Activated CD4-positive, alpha-beta T cell treated with anti-CD3 and anti-CD28 coated beads, Interleukin-2, amount 50 U/mL, for 16 hours (primary cell): ENCODE results near the gene CPZ.
A peak's percentile ranks its signal among the peaks of the same experiment; 100 is the strongest.

Experiments
- DNase-seq: peaks from one replicate; pipeline ENCODE4 v3.0.0-alpha.2; 2020

CPZ gene

GRCh38 chr4:8581094-8581861 is 11.3 kb upstream of the CPZ start:
- no peak for DNase-seq

GRCh38 chr4:8582016-8582415 is 10.5 kb upstream of the CPZ start:
- DNase-seq, result no peak

- no peak for DNase-seq
Measured at GRCh38 chr4:8582436-8582835, 10.1 kb upstream of the CPZ start.

GRCh38 chr4:8582941-8583654 is 9.5 kb upstream of the CPZ start:
- no peak for DNase-seq

- no peak for DNase-seq
Measured at GRCh38 chr4:8583655-8584025, 8.9 kb upstream of the CPZ start.

- DNase-seq, result no peak
Measured at GRCh38 chr4:8585186-8585585, 7.4 kb upstream of the CPZ start.

- no peak for DNase-seq
Measured at GRCh38 chr4:8585721-8586212, 6.8 kb upstream of the CPZ start.

- no peak for DNase-seq
Measured at GRCh38 chr4:8586246-8586645, 6.3 kb upstream of the CPZ start.

- no peak for DNase-seq
Measured at GRCh38 chr4:8586671-8587468, 5.7 kb upstream of the CPZ start.

GRCh38 chr4:8587469-8588195 is 4.9 kb upstream of the CPZ start:
- DNase-seq, result no peak

- no peak for DNase-seq
Measured at GRCh38 chr4:8588196-8588470, 4.4 kb upstream of the CPZ start.

- no peak for DNase-seq
Measured at GRCh38 chr4:8589336-8589735, 3.2 kb upstream of the CPZ start.

GRCh38 chr4:8589823-8590545 is 2.6 kb upstream of the CPZ start:
- no peak for DNase-seq

- no peak for DNase-seq
Measured at GRCh38 chr4:8590546-8590880, 2.1 kb upstream of the CPZ start.

GRCh38 chr4:8591114-8591513 is 1.5 kb upstream of the CPZ start:
- DNase-seq, result no peak

- DNase-seq, result no peak
Measured at GRCh38 chr4:8591626-8592365, 769 bp upstream of the CPZ start.

GRCh38 chr4:8593264-8594096 is 915 bp downstream of the CPZ start:
- no peak for DNase-seq

GRCh38 chr4:8594097-8595038 is 1.8 kb downstream of the CPZ start:
- DNase-seq, result peak; percentile 43

- no peak for DNase-seq
Measured at GRCh38 chr4:8595237-8596087, 2.9 kb downstream of the CPZ start.
